Chondrocyte (in vitro differentiated cells): Measurements from ENCODE around the gene CDK2AP2. TPM values are rescaled to one million over a fixed set of nuclear protein-coding genes. Genes with fewer than 3 reads are reported as not detected.

Experiments
- DNase-seq: peaks from one replicate; pipeline ENCODE4 v3.0.0; 2021; ENCODE audit warnings: mixed read lengths, low spot score
- H3K27ac Mint-ChIP-seq: one replicate; pipeline ENCODE4 v1.8.0; 2021; ENCODE audit warnings: mild to moderate bottlenecking, moderate library complexity, mixed read lengths; ENCODE audit not compliant: unreplicated experiment
- H3K27me3 Mint-ChIP-seq: 2 replicates; pipeline ENCODE4 v1.8.0; 2021; ENCODE audit warnings: low read depth, mixed read lengths
- H3K36me3 Mint-ChIP-seq: 2 replicates; pipeline ENCODE4 v1.8.0; 2021; ENCODE audit warnings: low read depth, mixed read lengths
- H3K4me1 Mint-ChIP-seq: 2 replicates; pipeline ENCODE4 v1.8.0; 2021; ENCODE audit warnings: low read depth, mild to moderate bottlenecking, mixed read lengths
- H3K4me3 Mint-ChIP-seq: one replicate; pipeline ENCODE4 v1.8.0; 2021; ENCODE audit warnings: mild to moderate bottlenecking, moderate library complexity, mixed read lengths; ENCODE audit not compliant: unreplicated experiment
- H3K9me3 Mint-ChIP-seq: 2 replicates; pipeline ENCODE4 v1.8.0; 2021; ENCODE audit warnings: low read depth, mixed read lengths
- microRNA-seq: library from miRNA; unstranded; fragments of <30 nt; microRNA quantifications from one replicate; pipeline ENCODE4 v1.2.0, GENCODE V29; 2020; ENCODE audit warnings: borderline number of aligned reads
- total RNA-seq: library from RNA; stranded (reverse); gene quantifications from 3 replicates; pipeline ENCODE4 v1.2.1, GENCODE V29; 2021
- TF ChIP-seq, protein P1 (sequence below): fragments of 200-600 bp; sonication (generic); IDR thresholded peaks from 2 replicates; pipeline ENCODE4 v1.5.0; 2021; ENCODE audit warnings: antibody characterized with exemption, mild to moderate bottlenecking, moderate library complexity

The CDK2AP2 gene
- total RNA-seq, 1 donor from 2014 or later: 42.5 TPM

DNA sequence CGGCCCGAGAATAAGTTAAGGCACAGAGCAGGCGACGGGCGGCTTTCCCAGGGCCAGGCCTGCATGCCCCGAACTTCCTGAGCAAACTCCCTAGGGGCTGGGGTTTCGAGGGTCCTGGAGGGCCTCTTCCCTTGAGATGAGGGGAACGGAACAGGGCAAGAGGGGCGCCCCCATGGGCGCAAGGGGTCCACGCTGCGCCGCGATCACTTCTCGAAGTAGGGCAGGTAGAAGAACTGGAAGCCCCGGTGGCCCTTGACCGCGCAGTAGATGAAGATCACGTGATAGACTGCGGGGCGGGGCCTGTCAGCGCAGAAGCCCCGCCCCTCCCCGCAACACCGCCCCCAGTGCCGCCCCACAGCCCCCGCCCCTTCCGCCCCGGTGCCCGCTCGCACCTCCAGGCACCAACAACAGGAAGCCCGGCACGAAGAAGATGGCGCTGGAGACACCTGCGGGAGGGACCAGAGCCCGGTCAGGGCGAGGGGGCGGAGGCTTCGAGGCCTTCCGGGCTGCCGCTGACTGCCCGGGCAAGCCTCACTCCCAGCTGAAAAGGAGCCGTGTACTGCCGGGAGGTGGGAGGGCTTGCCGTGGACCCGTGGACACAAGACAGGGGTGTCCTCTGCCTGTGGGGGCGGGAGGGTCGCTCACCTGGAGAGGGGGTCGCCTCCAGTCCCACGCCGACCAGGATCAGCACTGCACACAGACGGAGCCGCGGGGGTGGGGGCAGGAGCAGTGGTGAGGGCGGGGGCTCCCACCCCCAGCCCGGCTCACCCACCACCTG, 43.4 kb downstream of the CDK2AP2 start:
- Mint-ChIP-seq H3K9me3 (no peaks in the 10 kb centered on the region), H3K27ac (peak overlapping the region; percentile 75), H3K27me3 (no peaks in the 10 kb centered on the region), H3K4me3 (peak overlapping the region; percentile 72), H3K36me3 (no peaks in the 10 kb centered on the region), H3K4me1 (peaks cover 30% of the 10 kb centered on the region)
- peak; percentile 93 for DNase-seq
- TF ChIP-seq, protein P1, sequence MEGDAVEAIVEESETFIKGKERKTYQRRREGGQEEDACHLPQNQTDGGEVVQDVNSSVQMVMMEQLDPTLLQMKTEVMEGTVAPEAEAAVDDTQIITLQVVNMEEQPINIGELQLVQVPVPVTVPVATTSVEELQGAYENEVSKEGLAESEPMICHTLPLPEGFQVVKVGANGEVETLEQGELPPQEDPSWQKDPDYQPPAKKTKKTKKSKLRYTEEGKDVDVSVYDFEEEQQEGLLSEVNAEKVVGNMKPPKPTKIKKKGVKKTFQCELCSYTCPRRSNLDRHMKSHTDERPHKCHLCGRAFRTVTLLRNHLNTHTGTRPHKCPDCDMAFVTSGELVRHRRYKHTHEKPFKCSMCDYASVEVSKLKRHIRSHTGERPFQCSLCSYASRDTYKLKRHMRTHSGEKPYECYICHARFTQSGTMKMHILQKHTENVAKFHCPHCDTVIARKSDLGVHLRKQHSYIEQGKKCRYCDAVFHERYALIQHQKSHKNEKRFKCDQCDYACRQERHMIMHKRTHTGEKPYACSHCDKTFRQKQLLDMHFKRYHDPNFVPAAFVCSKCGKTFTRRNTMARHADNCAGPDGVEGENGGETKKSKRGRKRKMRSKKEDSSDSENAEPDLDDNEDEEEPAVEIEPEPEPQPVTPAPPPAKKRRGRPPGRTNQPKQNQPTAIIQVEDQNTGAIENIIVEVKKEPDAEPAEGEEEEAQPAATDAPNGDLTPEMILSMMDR: peak; percentile 17

DNA sequence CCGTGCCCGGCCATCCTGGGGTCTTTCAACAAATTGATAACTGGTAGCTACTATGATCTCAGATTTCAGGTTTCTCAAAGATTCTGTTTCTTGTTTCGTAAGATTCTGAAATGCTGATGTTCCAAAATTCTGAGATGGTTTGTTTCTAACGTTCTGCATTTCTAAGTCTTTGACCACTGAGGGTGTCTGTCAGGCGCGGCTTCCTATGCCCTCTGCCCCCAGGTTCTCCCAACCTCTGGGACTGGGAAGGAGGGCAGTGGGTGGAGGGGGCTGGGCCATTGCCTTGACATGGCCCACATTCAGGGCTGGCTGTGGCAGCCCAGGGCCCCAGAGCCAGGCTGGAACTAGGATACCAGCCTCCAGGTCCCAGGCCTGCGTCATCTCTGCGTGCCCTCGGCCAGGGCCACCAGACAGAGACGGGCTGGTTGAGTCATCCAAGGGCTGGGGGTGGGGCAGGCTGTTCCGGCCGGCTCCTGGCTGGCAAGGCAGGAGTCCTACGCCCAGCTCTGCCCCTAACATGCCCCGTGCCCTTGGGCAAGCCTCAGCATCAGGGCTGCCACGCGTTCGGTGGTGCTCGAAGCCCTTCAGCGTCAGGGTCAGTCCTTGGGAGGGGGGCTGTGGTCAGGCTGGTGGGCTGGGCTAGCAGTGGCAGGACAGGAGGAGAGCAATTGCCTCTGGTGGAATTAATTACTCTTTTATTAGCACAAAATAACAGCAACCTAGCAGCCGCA, 44.1 kb downstream of the CDK2AP2 start:
- no peaks in the 10 kb centered on the region for H3K27me3 Mint-ChIP-seq
- no peaks in the 10 kb centered on the region for H3K9me3 Mint-ChIP-seq
- H3K4me3 Mint-ChIP-seq: peak overlapping the region; percentile 72
- TF ChIP-seq, protein P1: no peak
- peaks cover 26% of the 10 kb centered on the region for H3K4me1 Mint-ChIP-seq
- DNase-seq: no peak
- H3K36me3 Mint-ChIP-seq: no peaks in the 10 kb centered on the region
- H3K27ac Mint-ChIP-seq: peak overlapping the region; percentile 75

DNA sequence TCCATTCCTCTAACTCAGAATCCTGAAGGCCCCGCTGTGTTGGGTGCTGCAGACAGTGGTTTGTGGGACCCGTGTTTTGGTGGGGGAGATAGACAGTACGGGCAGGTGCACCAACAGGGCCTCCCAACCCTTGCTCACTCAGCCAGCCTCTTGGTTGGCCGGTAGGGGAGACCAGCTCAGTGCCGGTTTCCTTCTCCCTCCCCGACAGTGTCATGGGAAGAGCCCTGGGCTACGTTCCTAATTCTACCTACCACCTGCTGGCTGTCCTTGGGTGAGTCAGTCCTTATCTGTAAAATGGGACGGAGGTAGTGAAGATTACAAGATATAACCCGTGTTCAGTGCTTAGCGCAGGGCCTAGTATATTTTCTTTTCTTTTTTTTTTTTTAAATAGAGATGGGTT, 44.8 kb downstream of the CDK2AP2 start:
- Mint-ChIP-seq H3K27me3 (no peaks in the 10 kb centered on the region), H3K9me3 (no peaks in the 10 kb centered on the region)

DNA sequence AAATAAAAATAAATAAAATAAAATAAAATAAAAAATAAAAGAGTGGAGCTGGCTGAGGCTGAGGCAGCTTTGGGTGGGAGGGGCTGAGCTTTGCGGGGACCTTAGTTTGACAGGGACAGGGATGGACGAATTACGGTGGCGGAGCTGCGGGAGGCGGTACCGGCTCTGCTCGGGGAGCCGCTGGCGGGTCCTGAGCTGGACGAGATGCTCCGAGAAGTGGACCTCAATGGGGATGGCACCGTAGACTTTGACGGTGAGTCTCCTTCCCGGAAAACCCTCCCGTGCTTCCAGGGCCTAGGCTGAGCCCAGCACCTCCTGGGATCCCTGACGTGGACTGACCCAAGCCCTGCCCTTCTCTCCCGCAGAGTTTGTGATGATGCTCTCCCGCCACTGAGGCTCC, 49.7 kb downstream of the CDK2AP2 start:
- TF ChIP-seq, protein P1: no peak
- H3K27me3 Mint-ChIP-seq: peaks cover 1% of the 10 kb centered on the region
- H3K36me3 Mint-ChIP-seq: no peaks in the 10 kb centered on the region
- no peak overlapping the region for H3K27ac Mint-ChIP-seq
- H3K4me1 Mint-ChIP-seq: no peaks in the 10 kb centered on the region
- H3K9me3 Mint-ChIP-seq: no peaks in the 10 kb centered on the region
- no peak overlapping the region for H3K4me3 Mint-ChIP-seq
- no peak for DNase-seq

More for the DNA sequence above, 44.8 kb downstream of the CDK2AP2 start:
- Mint-ChIP-seq H3K4me3 (no peak overlapping the region), H3K36me3 (no peaks in the 10 kb centered on the region), H3K4me1 (peaks cover 22% of the 10 kb centered on the region), H3K27ac (no peak overlapping the region)
- DNase-seq: no peak
- TF ChIP-seq, protein P1: no peak

DNA sequence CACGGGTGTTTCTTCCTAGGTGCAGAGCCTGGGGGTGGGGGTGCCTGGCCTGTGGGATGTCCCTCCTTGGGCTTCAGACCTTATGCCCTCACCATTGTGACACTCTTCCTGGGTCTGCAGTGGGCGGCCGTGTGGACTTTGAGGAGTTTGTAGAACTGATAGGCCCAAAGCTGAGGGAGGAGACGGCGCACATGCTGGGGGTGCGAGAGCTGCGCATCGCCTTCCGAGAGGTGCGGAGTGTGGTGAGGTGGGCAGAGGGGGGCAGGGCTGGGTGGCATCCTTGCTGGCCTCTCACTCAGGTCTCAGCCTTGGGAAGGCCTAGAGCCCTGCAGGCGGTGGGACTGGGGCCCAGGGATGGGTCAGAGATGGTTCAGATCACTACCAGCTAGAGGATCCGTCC, 50.5 kb downstream of the CDK2AP2 start:
- Mint-ChIP-seq H3K27me3 (peaks cover 1% of the 10 kb centered on the region), H3K9me3 (no peaks in the 10 kb centered on the region), H3K27ac (no peak overlapping the region), H3K4me1 (no peaks in the 10 kb centered on the region), H3K36me3 (no peaks in the 10 kb centered on the region), H3K4me3 (no peak overlapping the region)
- TF ChIP-seq, protein P1: no peak
- peak; percentile 88 for DNase-seq

Small RNAs within 50 kb of the gene (microRNA-seq; reads per million reads assigned to microRNA genes)
- not detected for gene MIR6752

Other genes with a start within 250 kb of the CDK2AP2 start
- gene GRK2, start 241.7 kb downstream of the CDK2AP2 start, total RNA-seq: 34.0 to 38.3 TPM (median 36.1 TPM) in 3 replicates
- gene ANKRD13D, start 218.9 kb downstream of the CDK2AP2 start, total RNA-seq: 40.0 to 51.8 TPM (median 47.8 TPM) in 3 replicates
- gene SSH3, start 204.6 kb downstream of the CDK2AP2 start, total RNA-seq: 19.8 to 30.0 TPM (median 28.4 TPM) in 3 replicates
- gene POLD4, start 154.6 kb downstream of the CDK2AP2 start, total RNA-seq: 48.8 to 67.7 TPM (median 63.4 TPM) in 3 replicates
- 2.0 to 5.6 TPM (median 4.9 TPM) in 3 replicates for gene CLCF1, start 134.6 kb downstream of the CDK2AP2 start, total RNA-seq
- gene RAD9A, start 116.2 kb downstream of the CDK2AP2 start, total RNA-seq: 11.1 to 14.6 TPM (median 11.6 TPM) in 3 replicates
- gene PPP1CA, start 106.3 kb downstream of the CDK2AP2 start, total RNA-seq: 95.2 to 113 TPM (median 109 TPM) in 3 replicates
- not detected in 3 replicates for gene TBC1D10C, start 104.1 kb downstream of the CDK2AP2 start, total RNA-seq
- 0.36 to 1.8 TPM (median 1.8 TPM) in 3 replicates for gene CARNS1, start 92.5 kb downstream of the CDK2AP2 start, total RNA-seq
- gene RPS6KB2, start 79.7 kb downstream of the CDK2AP2 start, total RNA-seq: 40.3 to 44.2 TPM (median 42.3 TPM) in 3 replicates
- gene PTPRCAP, start 70.5 kb downstream of the CDK2AP2 start, total RNA-seq: 0.47 to 0.95 TPM (median 0.73 TPM) in 3 replicates
- gene CORO1B, start 64.7 kb downstream of the CDK2AP2 start, total RNA-seq: 74.7 to 80.9 TPM (median 80.1 TPM) in 3 replicates
- not detected in 3 replicates for gene GPR152, start 55.4 kb downstream of the CDK2AP2 start, total RNA-seq
- not detected in 3 replicates for gene CABP4, start 52.8 kb downstream of the CDK2AP2 start, total RNA-seq
- 50.9 to 62.4 TPM (median 57.1 TPM) in 3 replicates for gene TMEM134, start 38.9 kb downstream of the CDK2AP2 start, total RNA-seq
- 53.6 to 58.8 TPM (median 54.3 TPM) in 3 replicates for gene AIP, start 25.1 kb downstream of the CDK2AP2 start, total RNA-seq
- 39.8 to 44.7 TPM (median 40.5 TPM) in 3 replicates for gene PITPNM1, start 2.8 kb downstream of the CDK2AP2 start, total RNA-seq
- gene CABP2, start 15.3 kb upstream of the CDK2AP2 start, total RNA-seq: not detected in 3 replicates
- gene GSTP1, start 75.7 kb upstream of the CDK2AP2 start, total RNA-seq: 637 to 652 TPM (median 644 TPM) in 3 replicates
- gene NDUFV1, start 98.8 kb upstream of the CDK2AP2 start, total RNA-seq: 119 to 151 TPM (median 121 TPM) in 3 replicates
- gene NUDT8, start 121.8 kb upstream of the CDK2AP2 start, total RNA-seq: 8.4 to 12.6 TPM (median 11.3 TPM) in 3 replicates
- gene TBX10, start 131.6 kb upstream of the CDK2AP2 start, total RNA-seq: not detected in 3 replicates
- gene ACY3, start 142.6 kb upstream of the CDK2AP2 start, total RNA-seq: not detected in 3 replicates
- gene ALDH3B2, start 166.5 kb upstream of the CDK2AP2 start, total RNA-seq: not detected in 3 replicates